Measurements from ENCODE around the gene LMCD1. TPM values are rescaled to one million over a fixed set of nuclear protein-coding genes. Genes with fewer than 3 reads are reported as not detected.

The LMCD1 gene
- total and polyA plus RNA-seq, 7 donors, result 6.5 to 49.3 (median 16.2) TPM

DNA sequence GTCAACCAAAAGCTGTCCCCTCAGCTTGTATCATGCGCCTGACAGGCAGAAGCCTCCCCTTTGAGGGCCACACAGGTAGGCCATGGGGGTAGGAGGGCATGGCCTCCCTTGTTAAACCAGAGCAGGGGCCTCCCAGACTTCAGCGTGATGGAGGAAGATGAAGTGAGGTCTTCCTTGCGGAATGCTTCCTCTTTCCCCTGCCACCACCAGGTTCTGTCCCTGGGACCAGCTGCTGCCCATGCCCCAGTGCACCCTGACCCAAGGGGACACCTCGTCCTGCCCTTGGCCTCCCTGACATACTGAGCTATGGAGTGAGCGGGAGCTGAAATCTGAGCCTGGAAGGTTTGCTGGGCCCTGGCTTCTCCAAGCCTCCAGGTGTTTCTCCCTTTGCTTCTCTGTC lies 116.3 kb downstream of the LMCD1 start:
- WGBS, 2 donors, result 94 to 97% methylated on average over 5 of the region's 5 CpGs
- H3K36me3 ChIP-seq, result no peaks in the 10 kb centered on the region
- intact Hi-C loops (cut with DNase I), result no loop called here
- H3K4me3 ChIP-seq, result no peak overlapping the region
- peaks cover 0 to 3% (median 0%) of the 10 kb centered on the region in 4 donors for H3K9me3 ChIP-seq
- H3K27me3 ChIP-seq, result no peaks in the 10 kb centered on the region
- H3K4me1 ChIP-seq, result peaks cover 0 to 3% (median 2%) of the 10 kb centered on the region in 4 donors
- TF ChIP-seq, protein P1, sequence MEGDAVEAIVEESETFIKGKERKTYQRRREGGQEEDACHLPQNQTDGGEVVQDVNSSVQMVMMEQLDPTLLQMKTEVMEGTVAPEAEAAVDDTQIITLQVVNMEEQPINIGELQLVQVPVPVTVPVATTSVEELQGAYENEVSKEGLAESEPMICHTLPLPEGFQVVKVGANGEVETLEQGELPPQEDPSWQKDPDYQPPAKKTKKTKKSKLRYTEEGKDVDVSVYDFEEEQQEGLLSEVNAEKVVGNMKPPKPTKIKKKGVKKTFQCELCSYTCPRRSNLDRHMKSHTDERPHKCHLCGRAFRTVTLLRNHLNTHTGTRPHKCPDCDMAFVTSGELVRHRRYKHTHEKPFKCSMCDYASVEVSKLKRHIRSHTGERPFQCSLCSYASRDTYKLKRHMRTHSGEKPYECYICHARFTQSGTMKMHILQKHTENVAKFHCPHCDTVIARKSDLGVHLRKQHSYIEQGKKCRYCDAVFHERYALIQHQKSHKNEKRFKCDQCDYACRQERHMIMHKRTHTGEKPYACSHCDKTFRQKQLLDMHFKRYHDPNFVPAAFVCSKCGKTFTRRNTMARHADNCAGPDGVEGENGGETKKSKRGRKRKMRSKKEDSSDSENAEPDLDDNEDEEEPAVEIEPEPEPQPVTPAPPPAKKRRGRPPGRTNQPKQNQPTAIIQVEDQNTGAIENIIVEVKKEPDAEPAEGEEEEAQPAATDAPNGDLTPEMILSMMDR (IDR thresholded peaks at IDR 0.05), result no peak
- no peak for TF ChIP-seq EP300 (IDR thresholded peaks at IDR 0.05)
- TF ChIP-seq POLR2AphosphoS5 (IDR thresholded peaks at IDR 0.05), result no peak
- TF ChIP-seq POLR2A (IDR thresholded peaks at IDR 0.05), result no peak
- no peak overlapping the region for H3K27ac ChIP-seq
- DNase-seq, result peak; percentile 43

DNA sequence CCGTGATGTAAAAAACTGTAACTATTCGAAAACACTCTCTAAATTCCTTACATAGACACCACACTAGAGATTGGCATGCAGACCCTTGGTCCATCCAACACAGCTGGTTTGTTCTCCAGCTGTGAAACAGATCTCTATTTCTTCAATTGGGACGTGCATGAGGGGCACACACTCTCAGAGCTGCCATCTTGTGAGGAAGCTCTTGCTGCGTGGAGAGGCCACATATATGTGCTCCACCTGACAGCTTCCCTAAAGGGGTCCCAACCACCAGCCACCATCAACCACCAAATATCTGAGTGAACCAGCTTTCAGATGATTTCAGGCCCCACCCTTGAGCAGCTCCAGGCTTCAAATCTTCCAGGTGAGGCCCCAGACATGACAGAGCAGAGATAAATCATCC lies 117.3 kb downstream of the LMCD1 start:
- Histone ChIP-seq H3K27ac (no peak overlapping the region), H3K36me3 (no peaks in the 10 kb centered on the region), H3K4me1 (peaks cover 0 to 9% (median 7%) of the 10 kb centered on the region in 4 donors), H3K4me3 (no peak overlapping the region), H3K9me3 (peaks cover 0 to 3% (median 0%) of the 10 kb centered on the region in 4 donors), H3K27me3 (no peaks in the 10 kb centered on the region)
- intact Hi-C loops (cut with DNase I), result no loop called here
- 92 to 96% methylated on average over 4 of the region's 4 CpGs for WGBS, 2 donors
- no peak for DNase-seq
- TF ChIP-seq EP300 (IDR thresholded peaks at IDR 0.05), result no peak
- TF ChIP-seq POLR2AphosphoS5 (IDR thresholded peaks at IDR 0.05), result no peak
- no peak for TF ChIP-seq POLR2A (IDR thresholded peaks at IDR 0.05)
- TF ChIP-seq, protein P1 (IDR thresholded peaks at IDR 0.05), result no peak

DNA sequence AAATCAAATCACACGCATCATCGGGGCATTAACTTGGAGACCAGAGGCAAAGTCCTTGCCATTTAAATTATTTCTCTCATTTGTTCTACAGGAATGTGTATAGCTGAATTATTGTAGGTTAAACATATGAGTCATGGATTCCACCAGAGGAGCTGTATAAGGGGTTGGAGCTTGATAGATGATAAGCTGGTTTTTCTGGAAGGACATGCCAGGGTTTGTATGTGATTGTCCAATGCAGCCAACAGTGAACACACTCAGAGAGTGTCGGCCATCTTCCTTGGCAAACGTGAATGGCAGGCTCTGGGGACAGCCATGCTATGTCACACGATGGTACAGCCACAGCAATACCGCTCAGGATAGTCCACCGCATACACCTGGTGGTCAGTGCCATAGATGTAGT lies 117.9 kb downstream of the LMCD1 start:
- intact Hi-C loops (cut with DNase I), result no loop called here
- TF ChIP-seq POLR2A (IDR thresholded peaks at IDR 0.05), result no peak
- TF ChIP-seq EP300 (IDR thresholded peaks at IDR 0.05), result no peak
- TF ChIP-seq POLR2AphosphoS5 (IDR thresholded peaks at IDR 0.05), result no peak
- TF ChIP-seq, protein P1 (IDR thresholded peaks at IDR 0.05), result no peak
- DNase-seq, result peak; percentile 27
- peaks cover 0 to 9% (median 7%) of the 10 kb centered on the region in 4 donors for H3K4me1 ChIP-seq
- 90 to 94% methylated on average over 7 of the region's 7 CpGs for WGBS, 2 donors
- no peak overlapping the region for H3K4me3 ChIP-seq
- H3K27me3 ChIP-seq, result no peaks in the 10 kb centered on the region
- peaks cover 0 to 3% (median 0%) of the 10 kb centered on the region in 4 donors for H3K9me3 ChIP-seq
- H3K27ac ChIP-seq, result no peak overlapping the region
- no peaks in the 10 kb centered on the region for H3K36me3 ChIP-seq

DNA sequence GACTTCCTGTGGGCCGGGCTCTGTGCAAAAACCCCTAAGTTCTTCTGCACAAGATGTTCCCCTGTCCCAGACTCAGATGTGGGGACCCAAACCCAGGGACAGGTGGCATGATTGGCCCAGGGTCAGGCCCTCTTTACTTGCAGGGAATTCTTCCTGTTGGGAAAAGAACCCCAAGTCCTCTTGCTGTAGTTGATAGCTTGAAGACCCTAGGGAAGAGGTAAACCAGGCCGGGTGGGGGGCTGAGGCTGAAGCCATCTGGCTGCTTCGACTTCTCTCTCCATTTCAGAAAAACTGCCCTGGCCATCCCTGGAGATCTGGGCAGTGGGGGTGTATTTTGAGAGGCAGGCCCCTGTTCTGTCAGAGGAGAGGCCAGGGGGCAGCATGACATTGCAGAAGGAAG lies 119.5 kb downstream of the LMCD1 start:
- TF ChIP-seq, protein P1 (IDR thresholded peaks at IDR 0.05), result no peak
- TF ChIP-seq POLR2A (IDR thresholded peaks at IDR 0.05), result no peak
- no peak for TF ChIP-seq EP300 (IDR thresholded peaks at IDR 0.05)
- no peak for TF ChIP-seq POLR2AphosphoS5 (IDR thresholded peaks at IDR 0.05)

DNA sequence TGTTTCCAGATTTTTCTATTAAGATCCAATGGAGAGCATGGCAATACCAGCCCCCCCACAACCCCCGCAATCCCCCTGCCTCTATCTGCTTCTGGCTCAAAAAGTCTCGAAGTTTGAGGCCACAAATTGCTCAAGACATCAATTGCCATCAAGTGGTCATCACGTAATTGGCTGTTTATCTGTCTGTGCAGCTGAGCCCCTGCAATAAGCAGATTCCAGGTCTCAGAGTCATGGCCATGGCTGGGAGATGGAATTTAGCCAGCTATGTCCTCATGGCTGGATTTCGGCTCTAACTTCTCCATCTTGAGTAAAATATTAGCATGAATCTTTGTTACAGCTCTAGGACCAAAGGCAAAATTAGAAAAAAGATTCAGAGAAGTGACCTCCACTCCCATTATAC lies 120.2 kb downstream of the LMCD1 start:
- Histone ChIP-seq H3K27me3 (no peaks in the 10 kb centered on the region), H3K27ac (no peak overlapping the region), H3K36me3 (no peaks in the 10 kb centered on the region), H3K4me3 (no peak overlapping the region), H3K9me3 (peaks cover 0 to 3% (median 0%) of the 10 kb centered on the region in 4 donors), H3K4me1 (peaks cover 0 to 9% (median 7%) of the 10 kb centered on the region in 4 donors)
- TF ChIP-seq, protein P1 (IDR thresholded peaks at IDR 0.05), result no peak
- TF ChIP-seq POLR2A (IDR thresholded peaks at IDR 0.05) (no peak), POLR2AphosphoS5 (IDR thresholded peaks at IDR 0.05) (no peak), EP300 (IDR thresholded peaks at IDR 0.05) (no peak)
- 83 to 84% methylated on average over 4 of the region's 4 CpGs for WGBS, 2 donors
- peak; percentile 64 for DNase-seq
- intact Hi-C loops (cut with DNase I), result no loop called here

More for the DNA sequence above, 119.5 kb downstream of the LMCD1 start:
- no peaks in the 10 kb centered on the region for H3K27me3 ChIP-seq
- peaks cover 0 to 3% (median 0%) of the 10 kb centered on the region in 4 donors for H3K9me3 ChIP-seq
- intact Hi-C loops (cut with DNase I), result no loop called here
- no peaks in the 10 kb centered on the region for H3K36me3 ChIP-seq
- peak; percentile 27 for DNase-seq
- no peak overlapping the region for H3K27ac ChIP-seq
- H3K4me1 ChIP-seq, result peaks cover 0 to 9% (median 7%) of the 10 kb centered on the region in 4 donors
- no peak overlapping the region for H3K4me3 ChIP-seq
- WGBS, 2 donors, result 87 to 90% methylated on average over 3 of the region's 3 CpGs

Data from sigmoid colon (tissue), 7 donors.